Chondrocyte (in vitro differentiated cells): Measurements from ENCODE around the gene SFRP2. TPM values are rescaled to one million over a fixed set of nuclear protein-coding genes. Genes with fewer than 3 reads are reported as not detected.

Experiments used
- DNase-seq: peaks from one replicate; pipeline ENCODE4 v3.0.0; 2021; ENCODE audit warnings: mixed read lengths, low spot score
- H3K27ac Mint-ChIP-seq: one replicate; pipeline ENCODE4 v1.8.0; 2021; ENCODE audit warnings: mild to moderate bottlenecking, moderate library complexity, mixed read lengths; ENCODE audit not compliant: unreplicated experiment
- H3K27me3 Mint-ChIP-seq: 2 replicates; pipeline ENCODE4 v1.8.0; 2021; ENCODE audit warnings: low read depth, mixed read lengths
- H3K36me3 Mint-ChIP-seq: 2 replicates; pipeline ENCODE4 v1.8.0; 2021; ENCODE audit warnings: low read depth, mixed read lengths
- H3K4me1 Mint-ChIP-seq: 2 replicates; pipeline ENCODE4 v1.8.0; 2021; ENCODE audit warnings: low read depth, mild to moderate bottlenecking, mixed read lengths
- H3K4me3 Mint-ChIP-seq: one replicate; pipeline ENCODE4 v1.8.0; 2021; ENCODE audit warnings: mild to moderate bottlenecking, moderate library complexity, mixed read lengths; ENCODE audit not compliant: unreplicated experiment
- H3K9me3 Mint-ChIP-seq: 2 replicates; pipeline ENCODE4 v1.8.0; 2021; ENCODE audit warnings: low read depth, mixed read lengths
- total RNA-seq: library from RNA; stranded (reverse); gene quantifications from 3 replicates; pipeline ENCODE4 v1.2.1, GENCODE V29; 2021
- TF ChIP-seq, protein P1 (sequence below): fragments of 200-600 bp; sonication (generic); IDR thresholded peaks from 2 replicates; pipeline ENCODE4 v1.5.0; 2021; ENCODE audit warnings: antibody characterized with exemption, mild to moderate bottlenecking, moderate library complexity

SFRP2 gene
- total RNA-seq, 1 donor from 2014 or later, result 120 TPM

DNA sequence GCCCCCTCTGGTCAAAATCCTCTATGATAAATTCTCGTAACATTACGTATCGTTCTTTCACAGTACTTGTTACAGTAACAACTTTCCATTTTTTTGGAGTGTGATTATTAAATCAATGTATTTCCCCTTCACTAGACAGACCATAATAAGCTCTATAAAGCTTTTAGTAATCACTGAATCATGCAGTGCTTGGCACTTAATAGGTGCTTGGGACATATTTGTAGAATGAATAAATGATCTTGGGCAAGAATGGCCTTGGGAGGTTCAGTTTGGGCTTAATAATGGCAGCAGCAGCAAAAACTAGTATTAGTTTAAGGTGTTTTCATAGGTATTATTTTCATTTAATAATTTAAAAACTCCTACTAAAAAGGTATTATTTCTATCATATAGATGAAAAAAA is 33.4 kb upstream of the SFRP2 start:
- Mint-ChIP-seq H3K4me1 (peaks cover 7% of the 10 kb centered on the region), H3K9me3 (peaks cover 13% of the 10 kb centered on the region), H3K27me3 (peaks cover 5% of the 10 kb centered on the region), H3K27ac (no peak overlapping the region), H3K36me3 (peaks cover 2% of the 10 kb centered on the region), H3K4me3 (no peak overlapping the region)
- TF ChIP-seq, protein P1, sequence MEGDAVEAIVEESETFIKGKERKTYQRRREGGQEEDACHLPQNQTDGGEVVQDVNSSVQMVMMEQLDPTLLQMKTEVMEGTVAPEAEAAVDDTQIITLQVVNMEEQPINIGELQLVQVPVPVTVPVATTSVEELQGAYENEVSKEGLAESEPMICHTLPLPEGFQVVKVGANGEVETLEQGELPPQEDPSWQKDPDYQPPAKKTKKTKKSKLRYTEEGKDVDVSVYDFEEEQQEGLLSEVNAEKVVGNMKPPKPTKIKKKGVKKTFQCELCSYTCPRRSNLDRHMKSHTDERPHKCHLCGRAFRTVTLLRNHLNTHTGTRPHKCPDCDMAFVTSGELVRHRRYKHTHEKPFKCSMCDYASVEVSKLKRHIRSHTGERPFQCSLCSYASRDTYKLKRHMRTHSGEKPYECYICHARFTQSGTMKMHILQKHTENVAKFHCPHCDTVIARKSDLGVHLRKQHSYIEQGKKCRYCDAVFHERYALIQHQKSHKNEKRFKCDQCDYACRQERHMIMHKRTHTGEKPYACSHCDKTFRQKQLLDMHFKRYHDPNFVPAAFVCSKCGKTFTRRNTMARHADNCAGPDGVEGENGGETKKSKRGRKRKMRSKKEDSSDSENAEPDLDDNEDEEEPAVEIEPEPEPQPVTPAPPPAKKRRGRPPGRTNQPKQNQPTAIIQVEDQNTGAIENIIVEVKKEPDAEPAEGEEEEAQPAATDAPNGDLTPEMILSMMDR, result no peak
- no peak for DNase-seq

DNA sequence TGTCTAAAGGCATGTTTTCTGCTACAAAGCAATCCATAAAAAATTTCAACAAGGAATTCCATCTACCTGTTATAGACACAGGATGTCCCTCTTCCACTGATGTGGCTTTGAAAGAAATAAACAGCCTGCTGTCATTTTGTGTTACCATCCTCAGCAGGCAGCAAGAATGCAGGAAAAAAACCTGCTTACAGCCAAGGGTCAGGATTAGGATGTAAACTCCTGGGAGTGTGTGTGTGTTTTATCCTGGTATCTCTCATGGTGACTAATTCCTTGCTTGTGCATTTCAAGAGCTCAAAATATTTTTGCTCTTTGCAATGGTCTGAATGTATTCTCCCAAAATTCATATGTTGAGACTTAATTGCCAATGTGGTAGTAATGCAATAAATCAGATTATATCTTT is 28.6 kb upstream of the SFRP2 start:
- Mint-ChIP-seq H3K4me3 (no peak overlapping the region), H3K36me3 (peaks cover 2% of the 10 kb centered on the region)
- DNase-seq, result no peak

DNA sequence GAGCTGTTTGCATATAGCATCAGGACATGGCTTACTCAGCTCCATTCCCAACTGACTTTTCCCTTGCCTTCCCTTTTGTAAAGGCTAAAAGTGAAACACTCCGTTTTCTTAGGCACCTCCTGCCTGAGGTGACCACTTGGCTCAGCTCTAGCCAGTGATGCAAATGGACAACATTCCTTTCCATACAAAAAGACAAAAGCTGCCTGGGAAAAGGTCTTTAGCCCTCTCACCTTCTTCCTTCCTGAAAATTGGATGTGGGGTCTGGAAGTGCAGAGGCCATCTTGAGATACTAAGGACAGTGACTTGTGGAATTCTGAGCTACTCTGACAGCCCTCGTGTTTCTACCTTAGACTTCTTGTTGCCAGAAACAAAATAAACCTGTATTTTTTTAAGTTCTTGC is 27.7 kb upstream of the SFRP2 start:
- TF ChIP-seq, protein P1, result no peak
- Mint-ChIP-seq H3K36me3 (peaks cover 2% of the 10 kb centered on the region), H3K27me3 (peaks cover 8% of the 10 kb centered on the region), H3K4me3 (no peak overlapping the region), H3K27ac (no peak overlapping the region), H3K4me1 (peaks cover 4% of the 10 kb centered on the region), H3K9me3 (peaks cover 13% of the 10 kb centered on the region)
- no peak for DNase-seq

More for the DNA sequence above, 28.6 kb upstream of the SFRP2 start:
- peaks cover 13% of the 10 kb centered on the region for H3K9me3 Mint-ChIP-seq
- no peak overlapping the region for H3K27ac Mint-ChIP-seq
- H3K27me3 Mint-ChIP-seq, result peaks cover 8% of the 10 kb centered on the region
- TF ChIP-seq, protein P1, result no peak
- peaks cover 4% of the 10 kb centered on the region for H3K4me1 Mint-ChIP-seq

DNA sequence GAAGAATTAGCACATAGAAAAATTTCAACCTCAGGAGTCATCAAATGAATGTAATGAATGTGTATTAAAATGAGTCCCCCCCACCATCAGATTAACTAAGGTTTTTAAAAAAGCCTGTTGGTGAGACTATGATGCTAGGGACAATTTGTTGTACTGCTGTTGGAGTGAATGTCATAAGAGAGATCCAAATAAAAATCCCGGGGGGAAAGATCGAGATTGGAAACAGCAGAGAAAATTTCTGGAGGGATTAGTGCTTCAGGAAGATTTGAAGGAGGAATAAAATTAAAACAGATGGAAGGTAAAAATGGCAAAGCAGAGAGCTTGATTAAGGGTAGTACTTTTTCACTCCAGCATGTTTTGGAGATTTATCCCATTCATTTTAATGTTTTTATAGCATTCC is 25.9 kb upstream of the SFRP2 start:
- DNase-seq, result no peak
- Mint-ChIP-seq H3K4me1 (peaks cover 4% of the 10 kb centered on the region), H3K27me3 (peaks cover 8% of the 10 kb centered on the region), H3K27ac (no peak overlapping the region), H3K9me3 (peaks cover 5% of the 10 kb centered on the region), H3K4me3 (no peak overlapping the region), H3K36me3 (peaks cover 2% of the 10 kb centered on the region)
- TF ChIP-seq, protein P1, result no peak

DNA sequence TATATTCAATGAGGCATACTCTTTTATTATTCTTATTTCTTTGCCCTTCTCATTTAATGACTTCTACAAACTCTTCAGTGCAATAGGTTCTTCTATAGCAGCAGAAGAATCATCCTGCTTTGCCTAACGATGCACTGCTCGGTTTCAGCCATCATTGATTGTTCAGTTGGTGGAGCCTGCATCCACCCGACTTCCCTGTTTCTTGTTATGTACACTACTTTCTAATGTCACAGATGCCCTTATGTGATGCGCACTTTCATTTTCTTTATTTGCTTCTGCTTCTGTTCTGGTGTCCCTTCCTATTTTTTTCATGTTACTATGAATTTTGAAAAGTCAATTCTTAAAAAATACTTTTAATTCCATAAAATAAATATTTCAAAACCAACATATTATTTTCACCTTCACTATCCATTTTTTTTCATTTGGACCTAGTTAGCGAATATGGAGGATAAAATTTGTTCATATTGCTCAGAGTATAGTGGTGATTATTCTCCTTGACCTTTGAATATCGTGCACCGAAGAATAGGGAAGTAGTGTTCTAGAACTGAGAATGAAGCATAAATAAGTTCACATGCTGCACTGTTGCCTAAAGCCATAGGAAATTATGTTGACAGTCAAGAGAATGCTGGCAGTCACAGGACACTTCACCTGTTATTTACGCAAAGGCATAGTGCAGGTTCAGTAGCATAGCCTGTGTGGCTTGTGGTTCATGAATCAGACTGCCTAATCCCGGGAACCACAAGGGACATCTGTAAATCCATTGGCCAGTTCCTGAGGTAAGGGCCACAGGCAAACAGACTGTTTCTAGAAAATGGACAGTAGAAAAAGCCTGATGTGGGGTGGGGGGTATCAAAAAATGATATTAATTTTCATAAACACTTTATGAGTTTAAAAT is 21.3 kb upstream of the SFRP2 start:
- no peak overlapping the region for H3K27ac Mint-ChIP-seq
- DNase-seq, result no peak
- H3K9me3 Mint-ChIP-seq, result no peaks in the 10 kb centered on the region
- H3K4me1 Mint-ChIP-seq, result peaks cover 8% of the 10 kb centered on the region
- peaks cover 4% of the 10 kb centered on the region for H3K27me3 Mint-ChIP-seq
- H3K4me3 Mint-ChIP-seq, result no peak overlapping the region
- peaks cover 1% of the 10 kb centered on the region for H3K36me3 Mint-ChIP-seq
- TF ChIP-seq, protein P1, result no peak
